ENCODE results near the gene TULP4.

DNA sequence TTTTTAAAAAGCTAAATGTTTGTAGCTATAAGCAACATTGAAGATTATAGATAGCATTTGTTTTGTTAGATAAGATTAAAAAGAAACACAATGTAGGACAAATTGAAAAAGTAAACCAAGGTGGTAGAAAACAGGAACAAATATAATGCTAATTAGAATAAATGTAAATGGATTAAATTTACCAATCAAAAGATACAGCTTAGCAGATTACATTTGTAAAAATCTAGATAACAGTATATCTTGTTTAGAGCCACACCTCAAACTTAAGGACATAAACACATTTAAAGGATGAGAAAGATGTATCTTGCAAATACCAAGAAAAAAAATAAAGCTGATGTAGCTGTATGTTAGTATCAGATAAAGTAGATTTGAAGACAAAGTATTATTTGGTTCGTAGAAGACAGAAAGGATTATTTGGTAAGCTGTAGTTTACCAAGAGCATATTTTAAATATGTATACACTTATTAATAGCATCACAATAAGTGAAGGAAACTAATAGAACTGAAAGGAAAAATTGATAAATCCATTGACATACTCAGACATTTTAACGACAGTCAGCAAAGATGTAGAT is 107.2 kb downstream of the TULP4 start:
- no peak for TF ChIP-seq CTCF (IDR thresholded peaks at IDR 0.05)
- TF ChIP-seq POLR2A (IDR thresholded peaks at IDR 0.05) = no peak

Measured in sigmoid colon (tissue), 3 donors.